ENCODE results near the gene CORO2A.

DNA sequence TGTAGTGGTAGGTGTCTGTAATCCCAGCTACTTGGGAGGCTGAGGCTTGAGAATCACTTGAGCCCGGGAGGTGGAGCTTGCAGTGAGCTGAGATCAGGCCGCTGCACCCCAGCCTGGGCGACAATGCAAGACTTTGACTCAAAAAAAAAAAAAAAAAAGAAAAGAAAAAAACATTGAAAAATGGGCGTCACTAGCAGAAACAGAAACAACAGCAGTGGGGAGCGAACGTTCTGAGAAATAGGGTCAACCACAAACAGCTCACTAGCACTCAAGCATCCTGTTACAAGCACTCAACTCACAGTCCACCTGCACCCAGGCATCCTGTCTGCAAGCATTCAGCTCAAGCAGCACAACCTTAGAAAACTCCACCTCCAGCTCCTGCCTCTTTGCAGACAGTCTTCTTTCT is 90.6 kb downstream of the CORO2A start:
- TF ChIP-seq, protein P1, sequence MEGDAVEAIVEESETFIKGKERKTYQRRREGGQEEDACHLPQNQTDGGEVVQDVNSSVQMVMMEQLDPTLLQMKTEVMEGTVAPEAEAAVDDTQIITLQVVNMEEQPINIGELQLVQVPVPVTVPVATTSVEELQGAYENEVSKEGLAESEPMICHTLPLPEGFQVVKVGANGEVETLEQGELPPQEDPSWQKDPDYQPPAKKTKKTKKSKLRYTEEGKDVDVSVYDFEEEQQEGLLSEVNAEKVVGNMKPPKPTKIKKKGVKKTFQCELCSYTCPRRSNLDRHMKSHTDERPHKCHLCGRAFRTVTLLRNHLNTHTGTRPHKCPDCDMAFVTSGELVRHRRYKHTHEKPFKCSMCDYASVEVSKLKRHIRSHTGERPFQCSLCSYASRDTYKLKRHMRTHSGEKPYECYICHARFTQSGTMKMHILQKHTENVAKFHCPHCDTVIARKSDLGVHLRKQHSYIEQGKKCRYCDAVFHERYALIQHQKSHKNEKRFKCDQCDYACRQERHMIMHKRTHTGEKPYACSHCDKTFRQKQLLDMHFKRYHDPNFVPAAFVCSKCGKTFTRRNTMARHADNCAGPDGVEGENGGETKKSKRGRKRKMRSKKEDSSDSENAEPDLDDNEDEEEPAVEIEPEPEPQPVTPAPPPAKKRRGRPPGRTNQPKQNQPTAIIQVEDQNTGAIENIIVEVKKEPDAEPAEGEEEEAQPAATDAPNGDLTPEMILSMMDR (conservative IDR thresholded peaks at IDR 0.05), result no peak
- no peak for TF ChIP-seq ZFX (IDR thresholded peaks at IDR 0.05)
